NCI-H345 (cell line): Measurements from ENCODE around the gene RAB25.
"Not testable (repeated sequence)": the region's sequence is repeated elsewhere in the genome, so short reads cannot be mapped to it uniquely, and the experiment has no call there.

ENCODE experiments used
- DNase-seq: peaks from one replicate; lab custom pipeline; 2025; lab: John Stamatoyannopoulos, UW

Gene RAB25

DNA sequence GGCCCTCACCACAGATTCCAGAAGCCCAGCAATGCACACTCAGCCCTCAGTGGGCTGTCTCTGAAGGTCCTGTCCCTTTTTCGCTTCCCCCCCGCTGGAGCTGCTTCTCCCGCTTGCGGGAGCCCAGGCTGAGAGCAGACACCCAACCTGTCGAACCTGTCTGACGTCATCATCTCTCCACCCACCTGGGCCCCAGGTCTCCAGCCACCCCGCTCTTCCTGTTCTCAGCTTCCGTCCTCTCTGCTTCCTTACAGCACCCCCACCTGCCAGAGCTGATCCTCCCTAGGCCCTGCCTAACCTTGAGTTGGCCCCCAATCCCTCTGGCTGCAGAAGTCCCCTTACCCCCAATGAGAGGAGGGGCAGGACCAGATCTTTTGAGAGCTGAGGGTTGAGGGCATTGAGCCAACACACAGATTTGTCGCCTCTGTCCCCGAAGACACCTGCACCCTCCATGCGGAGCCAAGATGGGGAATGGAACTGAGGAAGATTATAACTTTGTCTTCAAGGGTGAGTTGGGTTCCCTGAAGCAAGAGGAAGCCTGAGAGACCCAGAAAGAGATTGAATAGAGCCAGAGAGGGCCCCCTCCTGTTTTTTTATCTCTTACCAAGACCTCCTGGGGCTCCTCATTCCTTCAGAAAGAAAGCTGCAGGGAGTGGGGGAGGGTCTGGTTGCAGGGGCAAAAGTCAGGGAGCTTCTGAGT, at the start of gene RAB25:
Gene RAB25 (plus strand): TSS at position 224 of the 700 bp plus-strand sequence. CDS start 241 bp downstream, at position 465.
- DNase-seq, result no peak

- DNase-seq, result no peak
Measured at GRCh38 chr1:156012051-156012817, 48.7 kb upstream of the RAB25 start.

GRCh38 chr1:156014829-156015228, 46.1 kb upstream of the RAB25 start:
- DNase-seq, result no peak

- no peak for DNase-seq
Measured at GRCh38 chr1:156019946-156020292, 41.0 kb upstream of the RAB25 start.

GRCh38 chr1:156020293-156021092, 40.5 kb upstream of the RAB25 start, which contains the start of gene SSR2:
Gene SSR2, minus strand, starts transcription at chr1:156020951. Its CDS starts 784 bp downstream, at chr1:156020167.
- DNase-seq, result peak; percentile 100

GRCh38 chr1:156021093-156021428, 39.9 kb upstream of the RAB25 start:
- no peak for DNase-seq

DNA sequence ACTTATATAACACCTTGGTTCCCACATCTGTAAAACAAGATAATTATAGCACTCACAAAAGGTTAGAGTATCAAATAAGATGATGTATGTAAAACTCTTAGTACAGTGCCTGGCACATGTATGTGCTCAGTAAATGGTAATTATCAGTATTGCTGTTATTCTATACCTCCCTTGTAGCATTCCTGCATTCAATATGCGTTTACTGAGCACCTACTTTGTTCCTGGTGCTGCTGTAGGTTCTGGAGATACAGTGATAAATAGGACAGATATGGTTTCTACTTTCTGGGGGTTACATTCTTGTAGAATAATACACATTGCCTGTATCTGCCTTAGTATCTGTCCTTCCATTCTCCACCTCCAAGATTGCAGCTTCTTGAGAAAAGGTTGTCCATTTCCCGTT, 39.0 kb upstream of the RAB25 start:
- no peak for DNase-seq

GRCh38 chr1:156024801-156025200, 36.2 kb upstream of the RAB25 start:
- DNase-seq, result no peak

DNA sequence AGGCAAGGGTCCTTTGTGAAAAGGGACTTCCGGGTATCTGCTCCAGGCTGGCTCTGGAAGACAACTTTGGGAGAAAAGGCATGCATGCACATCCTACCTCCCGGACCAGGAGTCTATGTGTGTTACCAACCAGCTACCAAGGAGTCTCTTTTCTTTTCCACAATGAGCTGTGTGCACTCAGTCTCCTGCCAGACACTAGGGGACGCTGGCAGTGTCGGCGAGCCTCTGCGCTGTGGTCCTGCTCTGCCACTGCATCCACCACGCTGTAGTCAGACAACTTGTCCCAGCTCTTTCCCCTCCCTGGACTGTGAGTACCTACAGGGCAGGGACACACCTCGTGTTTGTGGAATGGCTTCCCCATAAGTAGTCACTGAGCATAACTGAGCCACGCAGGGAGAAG, 35.1 kb upstream of the RAB25 start:
- peak; percentile 50 for DNase-seq

DNA sequence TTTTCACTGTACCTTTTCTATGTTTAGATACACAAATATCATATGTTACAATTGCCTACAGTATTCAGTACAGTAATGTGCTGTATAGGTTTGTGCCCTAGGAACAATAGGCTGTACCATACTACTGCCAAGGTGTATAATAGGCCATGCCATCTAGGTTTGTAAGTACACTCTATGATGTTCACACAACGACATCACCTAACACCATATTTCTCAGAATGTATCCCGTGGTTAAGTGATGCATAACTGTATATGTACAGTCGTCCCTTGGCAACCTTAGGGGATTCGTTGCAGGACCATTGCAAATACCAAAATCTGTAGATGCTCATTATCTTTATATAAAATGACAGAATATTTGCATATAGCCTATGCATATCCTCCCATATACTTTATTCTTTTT, 34.4 kb upstream of the RAB25 start:
- no peak for DNase-seq

DNA sequence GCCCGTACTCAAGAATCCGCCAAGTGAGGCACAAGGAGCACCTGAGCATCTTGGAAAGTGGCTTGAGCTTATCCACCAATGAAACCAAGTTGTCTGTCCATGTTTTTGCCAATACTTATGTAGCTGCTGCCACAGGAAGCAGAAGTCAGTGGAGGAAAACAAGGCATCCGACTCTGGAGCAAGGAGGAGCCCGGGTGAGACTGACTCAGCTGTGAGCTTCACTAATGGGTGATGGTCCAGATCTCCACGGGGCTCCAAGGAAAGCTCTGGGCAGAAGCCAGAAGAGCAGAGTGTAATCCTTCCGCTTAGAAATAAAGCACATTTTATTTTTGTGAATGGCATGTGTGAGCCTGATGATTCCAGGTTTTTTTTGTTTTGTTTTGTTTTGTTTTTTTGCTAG, 27.9 kb upstream of the RAB25 start:
- DNase-seq, result no peak

DNA sequence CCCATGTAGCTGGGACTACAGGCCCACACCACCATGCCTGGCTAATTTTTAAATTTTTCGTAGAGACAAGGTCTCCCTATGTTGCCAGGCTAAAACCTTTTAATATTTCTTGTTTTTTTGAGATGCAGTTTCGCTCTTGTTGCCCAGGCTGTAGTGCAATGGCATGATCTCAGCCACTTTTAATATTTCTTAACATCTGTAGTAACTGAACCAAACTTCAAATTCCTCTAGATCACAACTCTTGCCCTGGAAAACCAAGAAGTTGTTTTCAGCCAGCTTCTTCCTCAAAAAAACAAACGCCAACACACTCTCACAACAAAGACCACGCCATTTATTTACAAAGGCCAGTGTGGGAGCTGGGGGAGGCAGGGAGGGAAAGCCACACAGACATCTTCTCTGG, 26.0 kb upstream of the RAB25 start:
- not testable (repeated sequence) for DNase-seq

- no peak for DNase-seq
Measured at GRCh38 chr1:156042828-156043227, 18.1 kb upstream of the RAB25 start.

DNA sequence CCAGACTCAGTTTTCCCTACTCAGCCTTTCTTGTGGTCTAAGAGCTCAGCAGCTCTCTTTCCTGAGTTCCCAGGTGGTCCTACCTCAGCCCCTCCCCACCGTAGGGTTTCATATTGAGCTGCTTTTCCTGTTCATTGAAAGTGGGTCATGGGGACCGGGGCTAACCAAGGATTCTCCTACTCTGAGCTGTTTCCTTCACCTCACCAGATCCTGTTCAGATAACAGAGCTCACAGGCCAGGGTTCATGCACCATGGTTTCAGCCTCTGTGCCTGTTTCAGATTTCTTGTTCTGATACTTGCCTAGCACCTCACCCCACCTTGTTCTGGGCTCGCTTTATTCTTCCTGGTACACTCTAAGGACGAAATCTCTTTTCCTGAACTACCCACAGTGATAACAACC, 15.9 kb upstream of the RAB25 start:
- DNase-seq, result no peak

DNA sequence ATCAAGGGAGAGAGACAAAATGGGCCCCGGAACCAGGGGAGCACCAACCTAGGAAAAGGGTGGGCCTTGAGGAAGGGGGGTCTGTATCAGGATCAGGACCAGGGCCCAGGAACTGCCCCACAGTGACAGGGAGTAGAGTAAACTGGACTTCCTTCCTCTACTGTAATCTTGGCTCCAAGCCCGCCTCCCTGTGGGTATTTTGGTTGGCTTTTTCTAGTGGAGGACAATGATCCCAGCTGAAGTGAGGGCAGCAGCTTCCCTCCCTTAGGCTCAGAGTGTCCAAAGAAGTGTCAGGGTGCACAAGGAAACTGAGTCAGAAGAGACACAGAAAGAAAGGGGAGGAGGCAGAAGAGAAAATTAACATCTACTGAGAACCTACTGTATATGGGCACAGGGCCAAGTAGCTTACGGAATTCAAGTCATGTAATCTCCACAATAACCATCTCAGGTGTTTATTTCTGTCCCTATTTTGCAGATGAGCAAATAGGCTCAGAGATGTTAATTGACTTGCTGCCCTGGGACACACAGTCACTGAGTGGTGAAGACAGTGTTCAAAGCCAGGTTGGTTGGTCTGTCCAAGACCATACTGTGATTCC, 12.2 kb upstream of the RAB25 start:
- no peak for DNase-seq

- DNase-seq, result no peak
Measured at GRCh38 chr1:156050376-156050775, 10.6 kb upstream of the RAB25 start.

- no peak for DNase-seq
Measured at GRCh38 chr1:156051011-156051725, 9.8 kb upstream of the RAB25 start.

GRCh38 chr1:156052862-156053767, 7.8 kb upstream of the RAB25 start:
- peak; percentile 89 for DNase-seq

DNA sequence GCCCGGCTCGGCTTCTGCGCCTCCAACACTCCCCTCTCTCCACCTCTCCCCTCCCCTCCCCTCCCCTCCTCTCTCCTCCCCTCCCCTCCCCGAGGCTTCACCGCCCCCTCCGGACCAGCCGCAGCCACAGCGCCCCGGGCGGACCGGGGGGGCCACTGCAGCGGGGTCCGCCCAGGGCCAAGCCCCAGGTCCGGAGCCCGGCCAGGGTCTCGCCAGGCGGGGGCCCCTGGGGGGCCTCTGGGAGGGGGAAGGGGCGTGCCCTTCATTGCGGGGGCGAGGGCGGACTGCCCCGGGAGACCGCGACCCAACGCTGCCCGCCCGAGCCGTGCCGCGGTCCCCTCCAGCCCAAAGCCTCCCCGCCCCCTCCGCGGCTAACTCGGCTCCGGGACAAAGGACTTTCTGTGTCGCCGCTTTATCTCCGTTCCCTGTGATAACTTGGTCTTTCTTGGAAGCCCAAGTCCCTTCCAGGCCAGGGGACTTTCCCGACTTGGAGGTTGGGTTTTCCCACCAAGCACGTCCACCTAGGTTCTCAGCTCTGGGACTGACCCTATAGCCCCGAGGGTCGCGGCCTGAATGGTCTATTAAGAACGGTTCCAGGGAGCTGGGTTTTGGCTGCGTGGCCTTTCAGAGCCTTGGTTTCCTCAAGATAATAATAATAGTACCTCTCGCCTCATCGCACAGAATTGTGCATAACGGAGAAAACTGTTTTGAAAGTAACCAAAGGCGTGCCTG, 7.0 kb upstream of the RAB25 start, which contains the start of gene UBQLN4:
Gene UBQLN4 (minus strand): TSS at position 31 of the 732 bp plus-strand sequence. CDS start 97 bp downstream, outside the sequence.
- DNase-seq, result peak; percentile 100
